Left lung (tissue), 10 donors: ENCODE measurements around the gene ALOX5. TPM values are rescaled to one million over a fixed set of nuclear protein-coding genes. Genes with fewer than 3 reads are reported as not detected.

Experiments
- ATAC-seq: fragments of 200-7000 bp; cut with Tn5 transposase; one replicate; pipeline ENCODE4 v1.9.1; 2020; ENCODE audit warnings: moderate library complexity
- DNase-seq, 4 donors: peaks; one replicate each; pipeline ENCODE4 v3.0.0-alpha.2; 2013 to 2020
- H3K27ac ChIP-seq, 2 donors: fragments of 200-600 bp; sonication (generic) in 1 of 2; one replicate each; pipeline versions ENCODE4 v1.5.0 to v1.8.0; 2020 to 2021
- H3K27me3 ChIP-seq, 2 donors: fragments of 200-600 bp; sonication (generic) in 1 of 2; one replicate each; pipeline versions ENCODE4 v1.5.0 to v1.8.0; 2020 to 2021
- H3K36me3 ChIP-seq, 2 donors: fragments of 200-600 bp; sonication (generic) in 1 of 2; one replicate each; pipeline versions ENCODE4 v1.5.0 to v1.8.0; 2020 to 2021
- H3K4me1 ChIP-seq, 2 donors: fragments of 200-600 bp; one replicate each; pipeline ENCODE4 v1.8.0; 2021
- H3K4me3 ChIP-seq, 2 donors: fragments of 200-600 bp; sonication (generic) in 1 of 2; one replicate each; pipeline versions ENCODE4 v1.5.0 to v1.8.0; 2020 to 2021; ENCODE audit warnings: mild to moderate bottlenecking in 1 of 2
- H3K9me3 ChIP-seq, 2 donors: fragments of 200-600 bp; sonication (generic) in 1 of 2; one replicate each; pipeline versions ENCODE4 v1.5.0 to v1.8.0; 2020 to 2021
- intact Hi-C, 2 donors: fragments of 100-400 bp; cut with DNase I; formaldehyde crosslinking; loops; one replicate each; pipeline versions ENCODE4 v1.11.2 to v1.14.2; 2022
- polyA plus RNA-seq, 6 donors: library from polyadenylated mRNA; unstranded; fragments of 120-200 nt; gene quantifications; one replicate each; pipeline ENCODE4 v1.2.1, GENCODE V29; 2013; ENCODE audit not compliant: insufficient read length in 6 of 6
- total RNA-seq, 2 donors: library from RNA; stranded (reverse); fragmentation: NEBNext Ultra II Directional; extraction: Animal tissue kit (Norgen Biotek cat#: 25700); gene quantifications; one replicate each; pipeline ENCODE4 v1.2.1, GENCODE V29; 2021
- TF ChIP-seq, protein P1 (sequence below), 2 donors: fragments of 200-600 bp; sonication (generic) in 1 of 2; IDR thresholded peaks; one replicate each; pipeline versions ENCODE4 v1.5.0 to v1.8.0; 2021; ENCODE audit warnings: antibody characterized with exemption in 2 of 2
- donor health status: DM: no; HTN: yes; CAD: no.
- donor health status: DM: no; HTN: no; CAD: no.

Gene ALOX5
- total and polyA plus RNA-seq, 8 donors, result 1.1 to 145 (median 1.7) TPM

- Histone ChIP-seq H3K36me3 (no peaks in the 10 kb centered on the region), H3K4me3 (no peak overlapping the region), H3K27me3 (no peaks in the 10 kb centered on the region), H3K4me1 (peaks cover 5 to 58% of the 10 kb centered on the region in 2 donors), H3K27ac (peak overlapping the region in 1 of 2 donors; percentile 11), H3K9me3 (no peaks in the 10 kb centered on the region)
- TF ChIP-seq, protein P1, sequence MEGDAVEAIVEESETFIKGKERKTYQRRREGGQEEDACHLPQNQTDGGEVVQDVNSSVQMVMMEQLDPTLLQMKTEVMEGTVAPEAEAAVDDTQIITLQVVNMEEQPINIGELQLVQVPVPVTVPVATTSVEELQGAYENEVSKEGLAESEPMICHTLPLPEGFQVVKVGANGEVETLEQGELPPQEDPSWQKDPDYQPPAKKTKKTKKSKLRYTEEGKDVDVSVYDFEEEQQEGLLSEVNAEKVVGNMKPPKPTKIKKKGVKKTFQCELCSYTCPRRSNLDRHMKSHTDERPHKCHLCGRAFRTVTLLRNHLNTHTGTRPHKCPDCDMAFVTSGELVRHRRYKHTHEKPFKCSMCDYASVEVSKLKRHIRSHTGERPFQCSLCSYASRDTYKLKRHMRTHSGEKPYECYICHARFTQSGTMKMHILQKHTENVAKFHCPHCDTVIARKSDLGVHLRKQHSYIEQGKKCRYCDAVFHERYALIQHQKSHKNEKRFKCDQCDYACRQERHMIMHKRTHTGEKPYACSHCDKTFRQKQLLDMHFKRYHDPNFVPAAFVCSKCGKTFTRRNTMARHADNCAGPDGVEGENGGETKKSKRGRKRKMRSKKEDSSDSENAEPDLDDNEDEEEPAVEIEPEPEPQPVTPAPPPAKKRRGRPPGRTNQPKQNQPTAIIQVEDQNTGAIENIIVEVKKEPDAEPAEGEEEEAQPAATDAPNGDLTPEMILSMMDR (IDR thresholded peaks at IDR 0.05), result no peak
- intact Hi-C loops, result no loop called here
- ATAC-seq, result peak; percentile 11
- no peak for DNase-seq
Observed at GRCh38 chr10:45466784-45467183, 92.8 kb downstream of the ALOX5 start.

GRCh38 chr10:45468079-45468478, 94.1 kb downstream of the ALOX5 start:
- no peaks in the 10 kb centered on the region for H3K36me3 ChIP-seq
- TF ChIP-seq, protein P1 (IDR thresholded peaks at IDR 0.05), result no peak
- intact Hi-C loops, result no loop called here
- no peaks in the 10 kb centered on the region for H3K27me3 ChIP-seq
- H3K4me1 ChIP-seq, result peaks cover 5 to 48% of the 10 kb centered on the region in 2 donors
- no peak for ATAC-seq
- no peaks in the 10 kb centered on the region for H3K9me3 ChIP-seq
- H3K4me3 ChIP-seq, result no peak overlapping the region
- no peak overlapping the region for H3K27ac ChIP-seq
- no peak for DNase-seq

DNA sequence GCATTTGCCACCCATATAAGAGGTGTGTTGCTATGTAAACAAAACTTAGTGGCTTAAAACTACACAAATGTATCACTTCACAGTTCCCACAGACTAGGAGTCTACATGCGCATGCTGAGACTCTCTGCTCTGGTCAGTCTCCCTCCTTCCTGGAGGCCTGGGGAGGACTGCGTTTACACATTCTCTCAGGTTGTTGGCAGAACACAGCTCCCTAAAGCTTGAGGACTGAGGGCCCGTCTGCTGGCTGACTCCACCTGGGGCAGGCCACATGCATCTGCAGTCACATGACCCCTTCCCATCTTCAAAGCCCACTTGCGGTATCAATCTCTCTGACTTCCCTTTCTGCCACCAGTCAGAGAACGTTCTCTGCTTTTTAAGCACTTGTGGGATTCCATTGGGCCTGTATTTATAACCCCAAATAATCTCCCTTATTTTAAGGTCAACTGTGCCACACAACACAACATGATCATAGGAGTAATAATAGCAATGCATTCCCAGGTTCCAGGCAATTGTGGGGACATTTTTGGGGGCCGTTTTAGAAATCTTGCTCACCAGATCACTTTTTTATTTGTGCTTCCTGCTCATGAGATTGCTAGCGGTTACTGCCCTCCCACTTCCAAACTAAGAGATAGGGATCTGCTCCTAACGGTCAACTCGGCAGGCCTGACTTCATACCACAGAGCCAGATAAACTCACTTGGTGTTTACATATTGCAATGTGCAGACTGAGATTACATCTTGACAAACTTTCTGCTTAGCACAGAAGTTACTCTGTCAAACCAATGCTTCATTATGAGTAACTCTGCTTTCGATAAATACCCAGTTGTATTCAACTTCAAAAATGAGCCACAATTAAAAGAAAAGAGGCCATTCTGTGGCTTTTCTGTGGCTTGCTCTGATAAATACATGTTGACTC, 96.3 kb downstream of the ALOX5 start:
- DNase-seq (peak in 1 of 4 donors; percentile 20), ATAC-seq (peak; percentile 80)
- H3K9me3 ChIP-seq, result peaks cover 0 to 3% of the 10 kb centered on the region in 2 donors
- no peaks in the 10 kb centered on the region for H3K36me3 ChIP-seq
- no peaks in the 10 kb centered on the region for H3K27me3 ChIP-seq
- TF ChIP-seq, protein P1 (IDR thresholded peaks at IDR 0.05), result no peak
- H3K4me1 ChIP-seq, result peaks cover 5 to 34% of the 10 kb centered on the region in 2 donors
- H3K27ac ChIP-seq, result peak overlapping the region; percentile 13 to 62
- intact Hi-C loops, result no loop called here
- H3K4me3 ChIP-seq, result no peak overlapping the region

- no peaks in the 10 kb centered on the region for H3K36me3 ChIP-seq
- TF ChIP-seq, protein P1 (IDR thresholded peaks at IDR 0.05), result no peak
- H3K27ac ChIP-seq, result peak overlapping the region in 1 of 2 donors; percentile 62
Observed at GRCh38 chr10:45471059-45471458, 97.0 kb downstream of the ALOX5 start.

DNA sequence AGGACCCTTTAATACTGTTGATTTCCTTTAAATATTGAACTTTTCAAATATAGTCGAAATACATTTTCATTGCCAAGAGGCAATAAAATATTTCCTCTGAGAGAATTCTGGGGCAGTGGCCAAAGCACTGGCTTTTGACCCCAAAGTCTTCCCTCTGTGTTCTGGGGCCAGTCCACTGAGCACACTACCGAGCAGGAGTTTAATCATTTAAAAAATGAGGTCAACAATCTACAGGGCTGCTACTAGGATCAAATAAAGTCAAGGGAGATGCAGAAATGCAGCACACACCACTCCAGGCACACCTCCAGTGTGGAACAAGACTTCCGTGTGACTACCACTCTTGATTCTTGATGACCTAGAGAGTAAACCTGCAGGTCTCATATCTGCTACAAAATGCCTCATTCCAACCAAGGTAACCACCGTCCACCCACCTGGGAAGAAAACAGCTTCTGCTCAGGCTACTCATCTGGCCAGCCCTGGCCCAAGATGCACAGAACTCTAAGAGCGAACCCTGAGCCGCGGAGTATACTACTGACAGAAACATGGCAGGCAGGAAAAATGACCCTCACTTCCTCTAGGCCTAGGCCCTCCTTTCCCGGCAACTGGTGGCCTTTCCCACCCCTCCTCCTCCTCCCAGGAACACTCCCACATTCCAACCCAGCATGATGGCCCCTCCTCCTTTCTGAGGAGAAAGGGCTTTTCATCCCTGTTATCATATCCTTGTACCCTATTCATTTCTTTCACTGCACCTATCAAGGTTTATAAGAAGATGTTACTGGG, 97.7 kb downstream of the ALOX5 start:
- ATAC-seq (no peak), DNase-seq (no peak)
- TF ChIP-seq, protein P1 (IDR thresholded peaks at IDR 0.05), result no peak
- Histone ChIP-seq H3K27ac (peak overlapping the region in 1 of 2 donors; percentile 62), H3K36me3 (no peaks in the 10 kb centered on the region), H3K4me3 (no peak overlapping the region), H3K9me3 (peaks cover 0 to 15% of the 10 kb centered on the region in 2 donors), H3K4me1 (peaks cover 5 to 23% of the 10 kb centered on the region in 2 donors), H3K27me3 (no peaks in the 10 kb centered on the region)
- intact Hi-C loops, result no loop called here

More at GRCh38 chr10:45471059-45471458, 97.0 kb downstream of the ALOX5 start:
- intact Hi-C loops, result no loop called here
- Histone ChIP-seq H3K27me3 (no peaks in the 10 kb centered on the region), H3K9me3 (peaks cover 0 to 8% of the 10 kb centered on the region in 2 donors), H3K4me3 (no peak overlapping the region), H3K4me1 (peaks cover 5 to 29% of the 10 kb centered on the region in 2 donors)
- DNase-seq (no peak), ATAC-seq (no peak)
